ENCODE measurements around the gene SAMD11. TPM values are rescaled to one million over a fixed set of nuclear protein-coding genes. Genes with fewer than 3 reads are reported as not detected.

SAMD11 gene
- polyA plus RNA-seq, 3 donors: 67.8 to 90.6 (median 89.8) TPM

DNA sequence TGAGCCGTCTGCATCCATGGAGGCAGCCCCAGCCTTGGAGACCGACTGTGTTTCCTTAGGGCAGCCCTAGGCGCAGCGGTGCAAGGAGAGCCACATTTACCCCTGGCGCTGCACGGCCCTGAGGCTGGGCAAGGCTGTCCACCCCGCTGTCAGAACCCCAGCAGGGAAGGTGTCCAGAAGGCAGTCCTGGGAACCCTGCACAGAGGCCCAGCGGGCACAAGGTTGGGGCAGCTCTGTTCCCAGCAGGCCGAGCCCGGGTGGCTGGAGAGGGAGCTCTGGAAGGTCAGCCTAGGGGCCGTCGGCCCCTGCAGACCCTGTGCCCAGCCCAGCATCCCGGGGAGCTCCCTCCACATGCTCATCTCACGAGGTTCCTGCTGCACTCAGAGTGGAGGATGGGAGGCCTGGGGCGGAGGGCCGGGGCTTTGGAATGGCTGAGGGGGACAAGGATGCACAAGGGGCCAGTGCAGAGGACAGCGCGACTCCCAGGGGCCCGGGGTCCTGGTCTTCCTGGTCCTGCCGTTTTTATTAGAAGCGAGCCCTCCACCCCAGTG is 19.9 kb upstream of the SAMD11 start:
- DNase-seq: no peak

DNA sequence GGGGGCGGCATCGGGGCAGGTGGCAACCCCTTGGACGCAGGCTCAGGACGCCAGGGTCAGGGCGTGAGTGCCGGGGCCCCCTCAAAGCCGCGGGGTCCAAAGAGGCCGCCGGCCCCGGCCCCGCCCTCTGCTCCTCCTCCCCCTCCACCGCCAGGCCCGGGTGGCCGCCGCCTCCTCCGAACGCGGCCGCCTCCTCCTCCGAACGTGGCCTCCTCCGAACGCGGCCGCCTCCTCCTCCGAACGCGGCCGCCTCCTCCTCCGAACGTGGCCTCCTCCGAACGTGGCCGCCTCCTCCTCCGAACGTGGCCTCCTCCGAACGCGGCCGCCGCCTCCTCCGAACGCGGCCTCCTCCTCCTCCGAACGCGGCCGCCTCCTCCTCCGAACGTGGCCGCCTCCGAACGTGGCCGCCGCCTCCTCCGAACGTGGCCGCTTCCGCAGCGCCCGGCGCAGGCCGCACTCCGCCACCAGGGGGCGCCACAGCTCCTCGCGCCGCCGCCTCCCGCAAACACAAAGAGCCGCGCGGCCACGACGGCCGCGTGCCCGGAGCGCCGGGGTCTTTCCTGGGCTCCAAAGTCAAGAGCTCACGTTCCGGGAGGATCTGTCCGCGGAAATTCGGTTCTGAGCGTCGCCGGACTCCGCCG is 19.3 kb upstream of the SAMD11 start:
- DNase-seq: peak; percentile 82

DNA sequence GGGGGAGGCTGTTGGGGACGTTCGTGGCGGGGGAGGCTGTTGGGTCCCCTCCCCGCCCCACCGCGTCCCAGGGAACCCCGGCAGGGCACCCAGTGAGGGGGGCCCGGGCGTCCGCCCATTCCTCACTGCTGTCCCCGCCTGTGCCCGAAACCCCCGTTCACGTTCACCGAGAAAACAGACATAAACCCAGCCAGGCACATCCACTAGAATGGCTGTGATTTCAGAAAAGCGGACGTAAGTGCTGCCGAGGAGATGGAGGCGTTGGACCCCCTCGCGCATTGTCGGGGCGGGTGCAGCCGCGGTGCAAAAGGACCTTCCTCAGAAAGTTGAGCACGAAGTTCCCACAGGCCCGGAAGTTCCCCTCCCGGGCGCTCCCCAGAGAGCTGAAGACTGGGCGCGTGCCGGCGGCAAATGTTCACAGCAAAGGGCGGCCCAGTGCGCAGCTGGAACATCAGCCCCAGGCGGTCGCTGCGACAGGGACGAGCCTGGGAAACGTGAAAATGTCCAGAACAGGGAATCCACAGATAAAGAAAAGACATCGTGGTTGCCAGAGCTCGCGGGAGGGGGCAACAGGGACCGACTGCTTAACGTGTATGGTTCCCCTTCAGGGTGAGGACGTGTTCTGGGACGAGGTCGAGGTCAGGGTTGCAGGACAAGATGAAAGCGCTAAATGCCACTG is 18.5 kb upstream of the SAMD11 start:
- DNase-seq: no peak

DNA sequence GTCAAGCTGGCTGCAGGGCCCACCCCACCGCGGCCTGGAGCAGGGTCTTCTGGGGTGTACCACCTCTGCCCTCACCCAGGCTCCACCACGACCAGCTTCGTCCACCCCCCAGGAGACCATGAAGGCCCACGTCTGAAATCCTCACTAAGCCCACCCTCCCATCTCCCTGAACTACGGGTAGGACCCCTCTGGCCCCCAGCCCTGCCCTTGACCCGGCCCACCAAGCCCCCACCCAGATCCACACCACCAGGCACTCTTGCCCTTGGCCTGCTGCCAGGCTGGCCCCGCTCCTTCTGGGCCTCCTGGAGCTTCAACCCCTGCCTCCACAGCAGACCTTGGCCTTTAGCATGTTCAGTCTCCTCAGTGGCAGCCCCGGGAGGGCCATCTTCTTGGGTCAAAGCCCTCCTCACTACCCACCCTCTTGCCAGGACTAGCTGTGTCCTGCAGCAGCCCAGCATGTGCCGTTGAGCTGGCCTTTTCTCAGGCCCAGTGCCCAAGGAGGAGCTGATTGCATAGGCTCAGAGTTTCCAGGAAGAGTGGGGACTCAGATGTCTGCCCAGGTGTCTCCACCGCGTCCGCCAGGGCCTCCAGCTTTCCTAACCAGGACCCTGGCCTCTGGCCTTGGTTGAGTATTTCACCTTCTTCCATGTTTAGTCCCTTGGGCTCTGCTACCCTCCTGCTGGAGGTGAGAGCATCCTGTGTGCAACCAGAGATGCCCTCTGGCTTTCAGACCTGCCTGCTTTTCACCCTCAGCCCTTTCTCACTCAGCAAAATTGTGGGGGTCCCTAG is 17.7 kb upstream of the SAMD11 start:
- DNase-seq: no peak

DNA sequence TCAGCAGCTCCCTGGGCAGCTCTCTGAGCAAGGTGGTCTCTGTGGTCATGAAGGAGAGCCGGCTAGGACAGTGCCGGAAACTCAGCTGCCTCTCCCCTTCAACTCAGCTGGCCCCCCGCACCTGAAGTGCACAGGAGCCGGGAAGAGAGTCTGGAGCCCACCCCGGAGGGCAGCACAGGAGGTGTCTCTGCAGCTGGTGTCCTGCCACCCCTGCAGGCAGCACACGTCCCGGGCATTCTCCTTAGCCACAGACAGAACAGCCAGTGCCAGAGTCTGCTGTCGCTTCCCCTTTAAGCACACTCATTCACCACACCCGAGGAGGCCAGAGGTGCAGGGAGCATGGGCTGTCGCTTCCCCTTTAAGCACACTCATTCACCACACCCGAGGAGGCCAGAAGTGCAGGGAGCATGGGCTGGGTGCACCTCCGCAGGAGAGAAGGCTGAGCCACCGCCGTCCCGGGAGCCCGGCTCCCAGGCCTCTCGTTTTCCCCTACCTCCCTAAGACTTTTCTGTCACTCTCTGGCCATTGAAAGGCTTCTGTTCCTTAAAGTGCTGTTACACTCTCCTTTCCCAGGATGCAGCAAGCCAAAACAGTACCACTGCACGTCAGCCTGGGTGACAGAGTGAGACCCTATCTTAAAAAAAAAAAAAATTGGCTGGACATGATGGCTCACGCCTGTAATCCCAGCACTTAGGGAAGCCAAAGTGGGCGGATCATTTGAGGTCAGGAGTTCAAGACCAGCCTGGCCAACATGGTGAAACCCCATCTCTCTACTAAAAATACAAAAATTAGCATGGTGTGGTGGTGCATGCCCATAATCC is 16.9 kb upstream of the SAMD11 start:
- no peak for DNase-seq

DNA sequence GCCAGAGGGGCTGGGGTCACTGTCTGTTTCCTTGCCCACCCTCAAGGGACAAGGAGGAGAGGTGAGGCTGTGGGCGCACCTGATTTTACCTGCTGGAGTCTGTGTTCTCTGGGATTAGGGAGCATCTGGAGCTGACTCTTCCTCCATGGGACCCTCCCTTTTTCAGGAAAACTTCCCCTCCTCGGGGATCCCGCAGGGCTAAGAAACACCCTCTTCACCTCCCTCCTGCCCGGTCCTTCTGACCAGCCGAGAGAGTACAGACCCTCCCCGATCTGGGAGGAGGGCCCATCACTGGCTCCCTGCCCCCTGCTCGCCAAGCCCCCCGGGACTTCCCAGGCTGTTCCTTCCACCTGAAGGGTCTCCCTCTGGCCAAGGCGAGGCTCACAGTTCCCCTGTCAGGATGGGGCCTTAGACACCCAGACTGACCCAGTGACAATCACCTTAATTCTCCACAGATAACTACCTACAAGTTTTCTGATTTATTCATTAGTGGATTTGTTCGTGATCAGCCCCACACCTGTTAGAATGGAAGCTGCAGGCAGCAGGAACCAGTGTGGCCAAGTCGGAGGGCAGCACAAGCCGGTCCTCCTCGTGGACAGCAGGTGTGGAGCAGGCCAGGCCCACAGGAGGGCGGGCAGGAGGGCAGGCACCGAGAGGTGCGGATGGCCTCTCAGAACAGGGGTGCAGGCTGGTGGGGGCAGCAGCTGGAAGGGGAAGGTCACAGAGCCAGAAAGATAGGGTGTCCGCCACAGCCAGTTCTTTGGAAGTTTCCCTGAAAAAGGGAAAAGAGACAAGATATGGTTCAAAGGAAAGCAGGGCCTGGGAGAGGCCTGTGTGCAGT is 15.9 kb upstream of the SAMD11 start:
- no peak for DNase-seq

DNA sequence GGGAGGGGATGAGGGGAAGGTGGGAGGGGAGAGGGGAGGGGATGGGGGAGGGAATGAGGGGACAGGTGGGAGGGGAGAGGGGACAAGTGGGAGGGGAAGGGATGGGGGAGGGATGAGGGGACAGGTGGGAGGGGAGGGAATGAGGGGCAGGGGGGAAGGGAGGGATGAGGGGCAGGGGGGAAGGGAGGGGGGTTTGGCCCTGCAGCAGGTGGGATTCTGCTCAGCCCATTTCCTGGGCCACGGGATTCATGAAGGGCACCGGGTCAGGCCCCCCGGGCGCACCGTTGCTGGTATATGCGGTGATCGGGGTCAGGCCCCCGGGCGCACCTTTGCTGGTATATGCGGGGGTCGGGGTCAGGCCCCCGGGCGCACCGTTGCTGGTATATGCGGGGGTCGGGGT is 15.1 kb upstream of the SAMD11 start:
- DNase-seq: no peak

DNA sequence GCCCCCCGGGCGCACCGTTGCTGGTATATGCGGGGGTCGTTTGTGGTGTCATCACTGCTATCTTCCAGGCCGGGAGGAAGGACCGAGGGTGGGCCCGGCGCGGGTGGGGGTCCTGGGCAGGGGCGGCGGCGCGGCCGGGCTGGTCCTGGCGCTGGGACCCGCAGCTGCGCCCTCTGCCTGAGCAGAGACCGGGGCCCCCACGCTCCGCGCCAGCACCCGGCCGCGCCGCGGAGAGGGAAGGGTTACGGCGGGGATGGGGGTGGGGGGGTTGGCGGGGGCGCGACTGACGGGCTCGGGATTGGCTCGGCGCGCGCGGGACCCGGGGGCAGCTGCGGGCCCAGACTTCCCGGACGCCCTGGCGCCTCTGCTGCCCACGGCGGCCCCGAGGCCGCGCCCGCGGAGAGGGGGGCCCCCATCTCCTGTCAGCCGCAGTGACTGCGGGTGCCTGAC is 13.8 kb upstream of the SAMD11 start:
- DNase-seq: no peak

DNA sequence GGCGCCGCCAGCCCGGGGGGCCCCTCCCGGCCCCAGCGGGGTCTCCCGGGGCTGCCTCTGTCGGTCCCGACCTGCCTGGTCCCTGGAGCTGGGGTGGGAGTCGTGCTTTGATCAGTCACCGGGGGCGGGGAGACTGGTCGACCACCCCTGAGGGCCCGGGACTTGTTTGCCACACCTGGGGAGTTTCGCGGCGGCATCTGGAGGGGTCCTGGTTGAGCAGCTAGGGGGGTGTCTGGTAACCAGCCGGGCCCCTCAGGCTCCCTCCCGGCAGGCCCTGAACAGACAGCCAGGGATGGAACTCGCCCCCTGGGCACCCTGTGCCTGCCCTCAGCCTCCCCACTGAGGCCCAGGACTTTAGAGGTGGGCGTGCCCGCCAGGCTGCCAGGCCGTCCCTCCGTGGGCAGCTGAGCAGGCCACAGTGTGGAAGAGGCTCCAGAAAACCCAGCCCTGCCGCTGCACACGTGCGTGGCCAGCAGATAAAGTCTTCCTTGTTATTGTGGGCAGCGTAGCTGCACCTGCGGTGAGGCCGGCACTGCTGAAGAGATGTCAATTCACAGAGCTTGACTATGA is 13.3 kb upstream of the SAMD11 start:
- no peak for DNase-seq

DNA sequence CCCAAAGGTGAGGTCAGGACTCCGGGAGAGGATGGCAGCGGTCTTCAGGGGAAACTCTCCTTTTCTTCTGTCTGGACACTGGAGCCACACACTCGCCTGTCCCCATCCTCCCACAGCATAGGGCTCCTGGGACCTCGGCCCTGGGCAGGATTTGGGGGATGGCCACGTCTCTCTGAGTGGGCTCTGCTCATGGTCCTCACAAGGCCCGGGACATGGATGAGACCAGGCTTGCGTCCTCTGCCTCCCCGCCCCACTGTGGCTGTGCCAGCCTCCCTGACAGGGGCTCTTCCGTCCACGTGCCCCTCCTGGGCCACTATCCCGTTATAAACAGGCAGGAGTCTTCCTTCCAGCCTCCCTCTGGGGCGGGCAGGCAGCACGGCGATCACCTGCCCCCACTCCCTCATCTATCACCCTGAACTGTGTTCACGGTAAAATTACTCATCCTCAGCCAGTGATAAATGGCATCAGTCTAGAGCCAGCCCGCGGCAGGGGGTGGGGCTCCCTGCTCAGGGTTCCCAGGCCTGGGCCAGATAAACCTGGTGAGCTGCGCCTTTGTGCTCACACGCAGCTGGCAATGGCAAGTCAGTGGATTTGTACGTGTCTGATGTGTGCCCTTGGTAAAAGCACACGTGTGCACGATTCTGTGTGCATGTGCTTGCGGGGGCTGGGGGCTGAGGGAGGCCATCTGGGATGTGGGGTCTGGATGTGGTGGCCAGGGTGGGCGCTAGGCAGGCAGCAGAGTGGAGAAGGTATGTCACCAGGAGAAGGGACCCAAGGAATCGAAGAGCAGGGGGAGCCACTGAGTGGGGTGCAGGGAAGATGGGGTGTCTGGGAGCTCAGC is 12.6 kb upstream of the SAMD11 start:
- no peak for DNase-seq

DNA sequence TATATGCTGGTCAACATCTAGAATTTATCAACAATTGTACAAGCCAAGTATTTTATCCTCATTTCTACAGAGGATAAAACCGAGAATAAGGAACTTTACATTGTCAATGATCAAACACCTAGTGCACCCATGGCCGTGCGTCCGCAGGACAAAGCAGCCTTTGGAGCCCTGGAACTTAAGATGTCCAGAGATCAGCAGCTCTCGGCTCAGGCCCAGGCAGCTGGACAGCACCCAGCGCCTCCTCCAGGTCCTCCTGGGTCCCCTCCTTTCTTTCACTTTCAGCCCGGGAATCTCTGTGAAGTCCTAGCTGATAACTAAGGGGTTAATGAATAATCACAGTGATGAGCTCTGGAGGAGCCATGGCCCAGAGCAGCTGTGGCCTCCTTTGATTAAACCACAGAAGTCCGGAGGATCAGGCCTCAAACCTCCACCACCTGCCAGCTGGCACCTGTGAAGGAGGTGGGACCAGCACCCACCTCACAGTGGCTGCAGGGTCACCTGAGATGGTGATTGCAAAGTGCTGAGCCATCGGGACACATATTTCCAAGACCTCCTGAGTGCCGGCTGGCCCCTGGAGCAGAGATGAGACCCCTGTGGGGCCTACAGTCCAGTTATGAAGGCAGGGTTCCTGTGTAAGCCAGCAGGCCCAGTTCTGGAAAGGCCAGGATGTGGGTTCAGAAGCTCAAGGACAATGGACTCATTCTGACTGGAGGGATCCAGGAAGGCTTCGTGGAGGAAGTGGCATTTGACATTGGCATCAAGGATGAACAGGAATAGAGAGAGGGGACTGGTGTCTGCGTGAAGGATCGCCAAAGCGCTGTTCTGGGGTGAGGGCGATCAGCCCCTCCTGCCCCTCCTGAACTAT is 11.6 kb upstream of the SAMD11 start:
- DNase-seq: no peak

DNA sequence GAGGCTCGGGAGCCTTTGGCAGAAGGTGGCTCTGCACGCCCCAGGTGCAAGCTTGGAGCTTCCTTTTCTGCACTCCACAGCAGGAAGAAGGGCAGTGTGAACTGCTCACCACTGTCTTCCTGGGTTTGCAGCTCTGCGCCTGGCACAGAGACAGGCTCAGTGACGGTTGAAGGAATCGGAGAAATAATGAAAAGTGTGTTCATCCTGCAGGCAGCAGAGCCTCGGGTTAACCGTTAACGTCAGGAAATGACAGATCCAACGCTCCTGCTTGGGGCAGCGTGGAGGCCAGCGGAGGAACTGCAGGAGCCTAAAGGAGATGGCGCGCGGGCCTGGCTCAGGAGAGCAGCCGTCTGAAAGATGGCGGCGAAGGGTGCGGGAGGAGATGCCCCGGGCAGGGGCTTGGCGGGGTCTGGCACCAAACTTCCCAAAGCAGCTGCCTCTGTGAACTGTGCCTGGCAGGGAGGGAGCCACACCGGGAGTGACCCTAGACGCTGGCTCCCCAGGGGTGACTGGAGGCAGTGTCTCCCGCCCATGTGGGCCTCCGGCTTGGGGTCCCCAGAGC is 10.9 kb upstream of the SAMD11 start:
- no peak for DNase-seq

DNA sequence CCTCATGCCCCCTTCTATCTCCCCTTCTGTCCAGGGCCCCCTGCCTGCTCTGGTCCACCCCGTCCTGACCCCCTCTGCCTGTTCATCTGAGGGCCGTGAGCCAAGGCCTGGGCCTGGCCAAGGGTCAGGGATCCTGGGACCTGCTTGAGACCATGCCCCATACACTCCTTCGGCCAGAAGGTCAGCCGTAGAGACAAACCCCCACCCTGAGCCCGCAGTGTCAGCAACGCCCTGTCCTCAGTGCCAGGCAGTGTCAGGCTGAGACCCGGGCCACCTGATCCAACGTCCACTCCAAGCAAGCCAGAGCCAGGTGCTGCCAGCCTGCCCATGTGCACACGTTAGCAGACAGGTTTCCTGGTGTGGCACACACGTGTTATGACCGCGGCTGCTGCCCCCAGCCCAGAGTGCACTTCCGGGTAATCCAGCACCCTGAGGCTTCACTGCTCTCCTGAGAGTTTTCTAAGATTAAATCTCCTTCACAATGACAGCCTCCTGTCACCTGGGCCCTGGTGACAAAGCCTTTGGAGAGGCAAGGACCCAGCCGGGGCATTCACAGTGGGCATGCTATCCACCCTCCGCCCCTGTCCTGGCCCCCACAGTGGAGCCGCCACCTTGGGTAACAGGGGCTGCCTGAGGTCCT is 10.1 kb upstream of the SAMD11 start:
- no peak for DNase-seq

DNA sequence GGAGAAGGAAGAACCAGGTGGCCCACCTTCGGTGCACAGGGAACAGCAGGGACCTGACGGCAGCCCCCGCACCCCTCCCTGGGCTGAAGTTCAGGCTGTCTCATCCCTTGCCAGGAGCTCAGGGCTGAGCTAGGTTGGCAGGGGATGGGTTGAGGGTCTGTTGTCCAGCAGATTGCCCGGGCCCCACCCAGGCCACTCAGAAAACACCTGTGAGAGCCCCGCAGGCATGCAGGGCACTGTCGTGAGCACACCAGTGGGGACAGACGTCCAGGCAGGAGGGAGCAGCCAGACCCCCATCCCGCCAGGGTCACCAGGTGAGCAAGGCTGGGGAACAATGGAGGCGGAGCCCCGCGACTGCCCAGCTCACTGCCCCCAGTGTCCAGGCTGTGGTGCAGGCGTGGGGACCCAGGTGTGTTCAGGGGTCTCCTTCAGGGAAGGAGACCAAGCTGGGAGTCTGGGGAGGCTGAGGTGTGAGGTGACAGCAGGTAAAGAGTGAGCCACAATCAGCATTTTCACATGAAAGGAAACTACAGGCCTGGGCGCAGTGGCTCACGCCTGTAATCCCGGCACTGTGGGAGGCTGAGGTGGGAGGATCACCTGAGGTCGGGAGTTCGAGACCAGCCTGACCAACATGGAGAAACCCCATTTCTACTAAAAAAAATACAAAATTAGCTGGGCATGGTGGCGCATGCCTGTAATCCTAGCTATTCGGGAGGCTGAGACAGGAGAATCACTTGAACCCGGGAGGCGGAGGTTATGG is 9.4 kb upstream of the SAMD11 start:
- no peak for DNase-seq

DNA sequence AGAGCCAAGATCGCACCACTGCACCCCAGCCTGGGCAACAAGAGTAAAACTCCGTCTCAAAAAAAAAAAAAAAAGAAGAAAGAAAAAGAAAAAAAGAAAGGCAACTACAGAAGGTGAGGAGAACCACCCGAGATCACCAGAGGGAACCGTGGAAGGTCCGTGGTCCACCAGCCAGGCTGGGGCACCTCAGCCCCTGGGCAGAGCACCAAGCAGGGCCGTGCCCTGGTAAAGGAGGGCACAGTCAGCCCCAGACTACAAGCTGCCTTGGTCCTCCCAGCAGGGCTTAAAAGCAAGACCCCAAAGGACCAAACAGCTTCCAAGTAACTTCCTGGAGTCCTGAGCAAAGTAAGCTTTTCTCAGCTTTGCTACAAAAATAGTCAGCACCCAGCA is 8.8 kb upstream of the SAMD11 start:
- no peak for DNase-seq

DNA sequence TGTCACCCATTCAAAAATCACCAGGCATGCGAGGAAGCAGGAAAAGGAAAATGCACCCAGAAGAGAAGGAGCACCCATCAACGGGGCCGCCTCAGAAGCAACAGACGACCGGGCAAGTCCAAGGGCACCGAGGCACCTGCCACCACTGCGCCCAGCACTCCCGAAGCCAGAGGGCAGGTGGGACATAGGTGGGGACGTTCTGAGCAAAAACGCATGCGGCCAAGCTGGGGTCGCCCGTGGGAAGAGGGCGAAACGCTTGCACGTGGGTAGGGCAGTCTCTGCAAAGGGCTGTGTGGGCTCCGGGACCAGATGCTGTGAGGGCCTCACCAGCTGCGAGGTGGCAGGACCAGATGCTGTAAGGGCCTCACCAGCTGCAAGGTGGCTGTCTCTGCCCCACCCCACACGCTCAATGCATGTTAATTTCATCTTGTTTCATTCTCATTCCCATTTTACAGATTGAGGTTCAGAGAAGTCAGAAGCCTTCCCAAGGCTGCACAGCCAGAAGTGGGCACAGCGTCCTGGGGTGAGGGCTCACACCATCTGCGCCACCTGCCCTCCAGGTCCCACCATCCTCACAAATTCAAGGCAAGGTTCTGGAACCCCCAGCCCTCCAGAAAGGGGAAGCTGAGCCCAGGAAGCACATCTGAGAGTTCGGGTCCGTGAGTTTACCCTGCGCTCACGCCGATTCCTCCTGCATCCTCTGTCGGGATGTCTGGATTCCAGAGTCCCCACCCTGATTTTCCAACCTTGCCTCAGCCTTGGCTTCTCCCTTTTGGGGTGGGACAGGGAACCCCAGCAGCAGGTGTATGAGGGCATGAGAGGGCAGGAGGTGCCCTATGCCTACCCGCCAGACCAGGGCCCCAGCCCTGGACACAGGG is 8.2 kb upstream of the SAMD11 start:
- DNase-seq: no peak
